Measurements from ENCODE around the gene INTS2.
A peak's percentile ranks its signal among the peaks of the same experiment; 100 is the strongest.

Gene INTS2

GRCh38 chr17:61874075-61874474 lies 53.7 kb downstream of the INTS2 start:
- TF ChIP-seq CTCF (conservative IDR thresholded peaks at IDR 0.05), result no peak
- no peak overlapping the region for H3K27ac ChIP-seq

- no peak for TF ChIP-seq CTCF (conservative IDR thresholded peaks at IDR 0.05)
- no peak overlapping the region for H3K27ac ChIP-seq
These were observed 55.7 kb downstream of the INTS2 start for GRCh38 chr17:61872099-61872498.

- H3K27ac ChIP-seq, result no peak overlapping the region
- no peak for TF ChIP-seq CTCF (conservative IDR thresholded peaks at IDR 0.05)
These were observed 58.6 kb downstream of the INTS2 start for GRCh38 chr17:61869138-61869537.

- TF ChIP-seq CTCF (conservative IDR thresholded peaks at IDR 0.05), result no peak
- no peak overlapping the region for H3K27ac ChIP-seq
These were observed 59.7 kb downstream of the INTS2 start for GRCh38 chr17:61868074-61868473.

- no peak overlapping the region for H3K27ac ChIP-seq
- no peak for TF ChIP-seq CTCF (conservative IDR thresholded peaks at IDR 0.05)
These were observed 60.7 kb downstream of the INTS2 start for GRCh38 chr17:61867033-61867432.

- H3K27ac ChIP-seq, result peak overlapping the region; percentile 66
- TF ChIP-seq CTCF (conservative IDR thresholded peaks at IDR 0.05), result no peak
These were observed 64.0 kb downstream of the INTS2 start for GRCh38 chr17:61863801-61864126.

GRCh38 chr17:61862975-61863800 lies 64.6 kb downstream of the INTS2 start, which contains the start of gene BRIP1:
TSS of gene BRIP1 (minus strand) at chr17:61863528. CDS start at chr17:61861539, 1,989 bp downstream.
- H3K27ac ChIP-seq, result peak within 1 kb of the TSS; percentile 66
- no peak for TF ChIP-seq CTCF (conservative IDR thresholded peaks at IDR 0.05)
